ENCODE results near the gene PCDH10. TPM values are rescaled to one million over a fixed set of nuclear protein-coding genes. Genes with fewer than 3 reads are reported as not detected.

Gene PCDH10
- total RNA-seq, 4 donors from 2014 or later, result under 0.01 to 0.46 (median 0.16) TPM; not detected in 1

DNA sequence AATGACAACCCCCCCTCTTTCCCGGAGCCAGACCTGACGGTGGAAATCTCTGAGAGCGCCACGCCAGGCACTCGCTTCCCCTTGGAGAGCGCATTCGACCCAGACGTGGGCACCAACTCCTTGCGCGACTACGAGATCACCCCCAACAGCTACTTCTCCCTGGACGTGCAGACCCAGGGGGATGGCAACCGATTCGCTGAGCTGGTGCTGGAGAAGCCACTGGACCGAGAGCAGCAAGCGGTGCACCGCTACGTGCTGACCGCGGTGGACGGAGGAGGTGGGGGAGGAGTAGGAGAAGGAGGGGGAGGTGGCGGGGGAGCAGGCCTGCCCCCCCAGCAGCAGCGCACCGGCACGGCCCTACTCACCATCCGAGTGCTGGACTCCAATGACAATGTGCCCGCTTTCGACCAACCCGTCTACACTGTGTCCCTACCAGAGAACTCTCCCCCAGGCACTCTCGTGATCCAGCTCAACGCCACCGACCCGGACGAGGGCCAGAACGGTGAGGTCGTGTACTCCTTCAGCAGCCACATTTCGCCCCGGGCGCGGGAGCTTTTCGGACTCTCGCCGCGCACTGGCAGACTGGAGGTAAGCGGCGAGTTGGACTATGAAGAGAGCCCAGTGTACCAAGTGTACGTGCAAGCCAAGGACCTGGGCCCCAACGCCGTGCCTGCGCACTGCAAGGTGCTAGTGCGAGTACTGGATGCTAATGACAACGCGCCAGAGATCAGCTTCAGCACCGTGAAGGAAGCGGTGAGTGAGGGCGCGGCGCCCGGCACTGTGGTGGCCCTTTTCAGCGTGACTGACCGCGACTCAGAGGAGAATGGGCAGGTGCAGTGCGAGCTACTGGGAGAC, 1.6 kb downstream of the PCDH10 start:
- ATAC-seq (ENCODE audit: low FRiP score) (no peak), DNase-seq (ENCODE audit: low spot score) (no peak)
- TF ChIP-seq, protein P1, sequence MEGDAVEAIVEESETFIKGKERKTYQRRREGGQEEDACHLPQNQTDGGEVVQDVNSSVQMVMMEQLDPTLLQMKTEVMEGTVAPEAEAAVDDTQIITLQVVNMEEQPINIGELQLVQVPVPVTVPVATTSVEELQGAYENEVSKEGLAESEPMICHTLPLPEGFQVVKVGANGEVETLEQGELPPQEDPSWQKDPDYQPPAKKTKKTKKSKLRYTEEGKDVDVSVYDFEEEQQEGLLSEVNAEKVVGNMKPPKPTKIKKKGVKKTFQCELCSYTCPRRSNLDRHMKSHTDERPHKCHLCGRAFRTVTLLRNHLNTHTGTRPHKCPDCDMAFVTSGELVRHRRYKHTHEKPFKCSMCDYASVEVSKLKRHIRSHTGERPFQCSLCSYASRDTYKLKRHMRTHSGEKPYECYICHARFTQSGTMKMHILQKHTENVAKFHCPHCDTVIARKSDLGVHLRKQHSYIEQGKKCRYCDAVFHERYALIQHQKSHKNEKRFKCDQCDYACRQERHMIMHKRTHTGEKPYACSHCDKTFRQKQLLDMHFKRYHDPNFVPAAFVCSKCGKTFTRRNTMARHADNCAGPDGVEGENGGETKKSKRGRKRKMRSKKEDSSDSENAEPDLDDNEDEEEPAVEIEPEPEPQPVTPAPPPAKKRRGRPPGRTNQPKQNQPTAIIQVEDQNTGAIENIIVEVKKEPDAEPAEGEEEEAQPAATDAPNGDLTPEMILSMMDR (IDR thresholded peaks at IDR 0.05), result no peak

DNA sequence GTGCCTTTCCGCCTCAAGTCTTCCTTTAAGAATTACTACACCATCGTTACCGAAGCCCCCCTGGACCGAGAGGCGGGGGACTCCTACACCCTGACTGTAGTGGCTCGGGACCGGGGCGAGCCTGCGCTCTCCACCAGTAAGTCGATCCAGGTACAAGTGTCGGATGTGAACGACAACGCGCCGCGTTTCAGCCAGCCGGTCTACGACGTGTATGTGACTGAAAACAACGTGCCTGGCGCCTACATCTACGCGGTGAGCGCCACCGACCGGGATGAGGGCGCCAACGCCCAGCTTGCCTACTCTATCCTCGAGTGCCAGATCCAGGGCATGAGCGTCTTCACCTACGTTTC, 2.2 kb downstream of the PCDH10 start:
- no peak for ATAC-seq (ENCODE audit: low FRiP score)
- DNase-seq (ENCODE audit: low spot score), result no peak
- TF ChIP-seq, protein P1 (IDR thresholded peaks at IDR 0.05), result no peak

DNA sequence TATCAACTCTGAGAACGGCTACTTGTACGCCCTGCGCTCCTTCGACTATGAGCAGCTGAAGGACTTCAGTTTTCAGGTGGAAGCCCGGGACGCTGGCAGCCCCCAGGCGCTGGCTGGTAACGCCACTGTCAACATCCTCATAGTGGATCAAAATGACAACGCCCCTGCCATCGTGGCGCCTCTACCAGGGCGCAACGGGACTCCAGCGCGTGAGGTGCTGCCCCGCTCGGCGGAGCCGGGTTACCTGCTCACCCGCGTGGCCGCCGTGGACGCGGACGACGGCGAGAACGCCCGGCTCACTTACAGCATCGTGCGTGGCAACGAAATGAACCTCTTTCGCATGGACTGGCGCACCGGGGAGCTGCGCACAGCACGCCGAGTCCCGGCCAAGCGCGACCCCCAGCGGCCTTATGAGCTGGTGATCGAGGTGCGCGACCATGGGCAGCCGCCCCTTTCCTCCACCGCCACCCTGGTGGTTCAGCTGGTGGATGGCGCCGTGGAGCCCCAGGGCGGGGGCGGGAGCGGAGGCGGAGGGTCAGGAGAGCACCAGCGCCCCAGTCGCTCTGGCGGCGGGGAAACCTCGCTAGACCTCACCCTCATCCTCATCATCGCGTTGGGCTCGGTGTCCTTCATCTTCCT, 2.7 kb downstream of the PCDH10 start:
- TF ChIP-seq, protein P1 (IDR thresholded peaks at IDR 0.05), result no peak
- ATAC-seq (ENCODE audit: low FRiP score), result no peak
- no peak for DNase-seq (ENCODE audit: low spot score)

DNA sequence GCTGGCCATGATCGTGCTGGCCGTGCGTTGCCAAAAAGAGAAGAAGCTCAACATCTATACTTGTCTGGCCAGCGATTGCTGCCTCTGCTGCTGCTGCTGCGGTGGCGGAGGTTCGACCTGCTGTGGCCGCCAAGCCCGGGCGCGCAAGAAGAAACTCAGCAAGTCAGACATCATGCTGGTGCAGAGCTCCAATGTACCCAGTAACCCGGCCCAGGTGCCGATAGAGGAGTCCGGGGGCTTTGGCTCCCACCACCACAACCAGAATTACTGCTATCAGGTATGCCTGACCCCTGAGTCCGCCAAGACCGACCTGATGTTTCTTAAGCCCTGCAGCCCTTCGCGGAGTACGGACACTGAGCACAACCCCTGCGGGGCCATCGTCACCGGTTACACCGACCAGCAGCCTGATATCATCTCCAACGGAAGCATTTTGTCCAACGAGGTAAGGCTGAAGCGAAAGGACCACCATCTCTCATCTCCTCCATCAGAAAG, 3.3 kb downstream of the PCDH10 start:
- ATAC-seq (ENCODE audit: low FRiP score) (no peak), DNase-seq (ENCODE audit: low spot score) (no peak)

DNA sequence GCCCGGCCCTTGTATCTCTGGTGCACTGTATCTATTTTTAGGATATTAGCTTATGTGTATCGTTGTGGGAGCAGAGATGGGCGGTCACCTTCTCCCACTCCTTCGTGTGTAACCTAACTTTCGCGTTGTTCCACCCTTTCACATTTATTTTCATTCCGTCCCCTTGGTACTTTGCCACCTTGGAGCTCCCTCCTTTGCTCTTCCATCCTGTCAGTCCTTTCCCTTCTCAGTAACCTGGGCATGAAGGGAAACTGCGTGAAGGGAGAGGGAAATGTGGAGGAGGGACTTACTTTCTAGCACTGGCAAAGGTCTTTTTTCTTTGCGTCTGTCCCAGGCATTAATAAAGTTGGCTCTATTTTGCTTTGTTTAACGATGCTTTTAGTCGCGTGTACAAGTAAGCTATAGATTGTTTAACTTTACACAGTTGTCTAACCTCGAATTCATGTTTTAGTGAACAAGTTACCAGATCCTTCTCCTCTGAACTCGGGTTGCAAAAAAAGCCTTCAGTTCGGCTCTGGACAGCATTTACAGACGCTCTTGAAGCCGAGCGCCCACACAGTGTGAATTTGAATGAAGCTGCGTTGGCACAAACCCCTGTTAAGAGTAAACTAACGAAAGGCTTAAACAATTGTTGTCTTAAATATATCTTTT, 3.9 kb downstream of the PCDH10 start:
- DNase-seq (ENCODE audit: low spot score) (no peak), ATAC-seq (ENCODE audit: low FRiP score) (no peak)
- TF ChIP-seq, protein P1 (IDR thresholded peaks at IDR 0.05), result no peak

More for the DNA sequence above, 3.3 kb downstream of the PCDH10 start:
- TF ChIP-seq, protein P1 (IDR thresholded peaks at IDR 0.05), result no peak

DNA sequence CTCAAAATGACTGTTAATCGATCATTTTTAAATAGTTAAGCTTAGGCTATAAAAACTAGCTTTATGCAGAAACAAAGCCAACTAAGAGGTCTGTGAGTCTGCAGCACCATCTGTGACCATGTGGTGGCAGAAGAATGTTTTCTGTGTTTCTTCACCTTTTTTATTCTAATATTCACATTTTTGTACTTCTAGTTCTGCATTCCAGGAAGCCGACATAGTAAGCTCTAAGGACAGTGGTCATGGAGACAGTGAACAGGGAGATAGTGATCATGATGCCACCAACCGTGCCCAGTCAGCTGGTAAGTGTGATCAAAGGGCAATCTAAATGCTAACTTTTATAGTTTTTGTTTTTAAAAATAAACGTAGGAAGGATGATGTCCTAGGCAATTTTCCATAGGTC, 5.6 kb downstream of the PCDH10 start:
- no peak for DNase-seq (ENCODE audit: low spot score)

More for the DNA sequence above, 5.6 kb downstream of the PCDH10 start:
- no peak for ATAC-seq (ENCODE audit: low FRiP score)
- TF ChIP-seq, protein P1 (IDR thresholded peaks at IDR 0.05), result no peak

Data from omental fat pad (tissue), 4 donors.